Caco-2 (cell line): ENCODE data around the gene CHPF2. TPM values are rescaled to one million over a fixed set of nuclear protein-coding genes. Genes with fewer than 3 reads are reported as not detected.

ENCODE experiments used
- BruUV-seq: library from RNA; stranded (reverse); fragments of 400-500 nt; replicated peaks from 2 replicates; lab custom pipeline; 2021; lab: Mats Ljungman, UMichigan
- CTCF ChIA-PET: fragments of 300-600 bp; sonication (Branson Sonifier 250); formaldehyde crosslinking; loops from one replicate; lab custom pipeline; 2022; ENCODE audit warnings: antibody characterized with exemption; lab: Charles Lee
- POLR2A ChIA-PET: fragments of 300-600 bp; sonication (Branson Sonifier 250); formaldehyde crosslinking; loops from one replicate; lab custom pipeline; 2022; ENCODE audit warnings: antibody characterized with exemption; lab: Charles Lee
- DNase-seq, 2 experiments: peaks; one replicate each; pipeline versions ENCODE4 v3.0.0 to v3.0.0-alpha.2; 2020 to 2022
- H3K27me3 ChIP-seq: replicated peaks from 2 replicates; pipeline ENCODE4 v1.6.0; 2011; ENCODE audit warnings: low read length; ENCODE audit not compliant: control insufficient read depth, insufficient read depth
- H3K36me3 ChIP-seq: 2 replicates; pipeline ENCODE4 v1.5.1; 2011; ENCODE audit warnings: low read length; ENCODE audit not compliant: control insufficient read depth, insufficient read depth
- H3K4me1 ChIP-seq: fragments of 250-450 bp; sonication (Bioruptor Pico); 2 replicates; pipeline ENCODE4 v1.5.1; 2020; ENCODE audit warnings: mild to moderate bottlenecking
- H3K4me3 ChIP-seq: 2 replicates; pipeline ENCODE4 v1.5.1; 2011; ENCODE audit warnings: low read depth, mild to moderate bottlenecking, control low read depth, low read length
- H3K9me3 ChIP-seq: fragments of 250-450 bp; sonication (Bioruptor Pico); 2 replicates; pipeline ENCODE4 v1.5.1; 2020; ENCODE audit warnings: mild to moderate bottlenecking, moderate library complexity
- H3K27ac Mint-ChIP-seq: one replicate; pipeline ENCODE4 v1.8.0; 2022; ENCODE audit warnings: mixed read lengths; ENCODE audit not compliant: unreplicated experiment
- H3K27me3 Mint-ChIP-seq: one replicate; pipeline ENCODE4 v1.8.0; 2022; ENCODE audit warnings: mixed read lengths; ENCODE audit not compliant: insufficient read depth, unreplicated experiment
- H3K36me3 Mint-ChIP-seq: one replicate; pipeline ENCODE4 v1.8.0; 2022; ENCODE audit warnings: mild to moderate bottlenecking, mixed read lengths; ENCODE audit not compliant: insufficient read depth, unreplicated experiment
- H3K4me1 Mint-ChIP-seq: one replicate; pipeline ENCODE4 v1.8.0; 2022; ENCODE audit warnings: low read depth, mixed read lengths; ENCODE audit not compliant: unreplicated experiment
- H3K4me3 Mint-ChIP-seq: one replicate; pipeline ENCODE4 v1.8.0; 2022; ENCODE audit warnings: mild to moderate bottlenecking, moderate library complexity, mixed read lengths; ENCODE audit not compliant: unreplicated experiment
- H3K9me3 Mint-ChIP-seq: one replicate; pipeline ENCODE4 v1.8.0; 2022; ENCODE audit warnings: mixed read lengths; ENCODE audit not compliant: unreplicated experiment
- intact Hi-C: fragments of 100-400 bp; cut with micrococcal nuclease; formaldehyde crosslinking; loops from one replicate; pipeline ENCODE4 v1.10.0; 2022; ENCODE audit not compliant: unreplicated experiment
- total RNA-seq: library from RNA; stranded (reverse); gene quantifications from 2 replicates; pipeline ENCODE4 v1.2.3, GENCODE V29; 2022
- TF ChIP-seq, protein P1 (sequence below), 2 experiments: fragments of 200-600 bp in 1 of 2; IDR thresholded peaks; 1 replicate in 1 of 2; 2 replicates in 1 of 2; pipeline versions ENCODE4 v1.5.1 to v1.8.0; 2011 to 2022; ENCODE audit warnings: antibody characterized with exemption in 1 of 2, control low read depth in 1 of 2, inconsistent platforms in 1 of 2, low read depth in 1 of 2, low read length in 1 of 2, mild to moderate bottlenecking in 1 of 2, moderate library complexity in 1 of 2; ENCODE audit not compliant: insufficient read depth in 1 of 2, severe bottlenecking in 1 of 2, unreplicated experiment in 1 of 2

The CHPF2 gene
- total RNA-seq, 1 experiment from 2014 or later = 34.0 TPM

- ChIA-PET POLR2A (no interaction called here), CTCF (no interaction called here)
- H3K4me3 Mint-ChIP-seq = no peak overlapping the region
- no peaks in the 10 kb centered on the region for H3K4me1 Mint-ChIP-seq
- Histone ChIP-seq H3K9me3 (no peaks in the 10 kb centered on the region), H3K27me3 (no peaks in the 10 kb centered on the region), H3K36me3 (no peaks in the 10 kb centered on the region), H3K4me3 (no peak overlapping the region), H3K4me1 (0 out of 2 replicates have a peak, but pooled peaks cover 4% of the 10 kb centered on the region)
- no TSS peak for BruUV-seq
- TF ChIP-seq, protein P1, sequence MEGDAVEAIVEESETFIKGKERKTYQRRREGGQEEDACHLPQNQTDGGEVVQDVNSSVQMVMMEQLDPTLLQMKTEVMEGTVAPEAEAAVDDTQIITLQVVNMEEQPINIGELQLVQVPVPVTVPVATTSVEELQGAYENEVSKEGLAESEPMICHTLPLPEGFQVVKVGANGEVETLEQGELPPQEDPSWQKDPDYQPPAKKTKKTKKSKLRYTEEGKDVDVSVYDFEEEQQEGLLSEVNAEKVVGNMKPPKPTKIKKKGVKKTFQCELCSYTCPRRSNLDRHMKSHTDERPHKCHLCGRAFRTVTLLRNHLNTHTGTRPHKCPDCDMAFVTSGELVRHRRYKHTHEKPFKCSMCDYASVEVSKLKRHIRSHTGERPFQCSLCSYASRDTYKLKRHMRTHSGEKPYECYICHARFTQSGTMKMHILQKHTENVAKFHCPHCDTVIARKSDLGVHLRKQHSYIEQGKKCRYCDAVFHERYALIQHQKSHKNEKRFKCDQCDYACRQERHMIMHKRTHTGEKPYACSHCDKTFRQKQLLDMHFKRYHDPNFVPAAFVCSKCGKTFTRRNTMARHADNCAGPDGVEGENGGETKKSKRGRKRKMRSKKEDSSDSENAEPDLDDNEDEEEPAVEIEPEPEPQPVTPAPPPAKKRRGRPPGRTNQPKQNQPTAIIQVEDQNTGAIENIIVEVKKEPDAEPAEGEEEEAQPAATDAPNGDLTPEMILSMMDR (IDR thresholded peaks at IDR 0.05; ENCODE audit: insufficient read depth in 1 of 2, low read depth in 1 of 2, low read length in 1 of 2, severe bottlenecking in 1 of 2, unreplicated experiment in 1 of 2) = no peak
- peaks cover 17% of the 10 kb centered on the region for H3K27me3 Mint-ChIP-seq
- H3K9me3 Mint-ChIP-seq = peaks cover 10% of the 10 kb centered on the region
- no peak overlapping the region for H3K27ac Mint-ChIP-seq
- no peaks in the 10 kb centered on the region for H3K36me3 Mint-ChIP-seq
- intact Hi-C loops = no loop called here
- DNase-seq = no peak
Measured at GRCh38 chr7:151279868-151280267, 47.6 kb downstream of the CHPF2 start.

- H3K36me3 ChIP-seq = no peaks in the 10 kb centered on the region
- TF ChIP-seq, protein P1 (IDR thresholded peaks at IDR 0.05; ENCODE audit: insufficient read depth in 1 of 2, low read depth in 1 of 2, low read length in 1 of 2, severe bottlenecking in 1 of 2, unreplicated experiment in 1 of 2) = no peak
- H3K9me3 ChIP-seq = no peaks in the 10 kb centered on the region
- H3K4me1 ChIP-seq = 0 out of 2 replicates have a peak, but pooled peaks cover 4% of the 10 kb centered on the region
- H3K27ac Mint-ChIP-seq = no peak overlapping the region
- no peak overlapping the region for H3K4me3 ChIP-seq
- no TSS peak for BruUV-seq
- ChIA-PET POLR2A (no interaction called here), CTCF (no interaction called here)
- DNase-seq = no peak
- H3K9me3 Mint-ChIP-seq = peaks cover 10% of the 10 kb centered on the region
- H3K4me1 Mint-ChIP-seq = no peaks in the 10 kb centered on the region
- H3K4me3 Mint-ChIP-seq = no peak overlapping the region
- no peaks in the 10 kb centered on the region for H3K36me3 Mint-ChIP-seq
- intact Hi-C loops = no loop called here
- no peaks in the 10 kb centered on the region for H3K27me3 ChIP-seq
- peaks cover 20% of the 10 kb centered on the region for H3K27me3 Mint-ChIP-seq
Measured at GRCh38 chr7:151280388-151281019, 48.2 kb downstream of the CHPF2 start.

GRCh38 chr7:151281686-151282085 is 49.4 kb downstream of the CHPF2 start:
- ChIA-PET CTCF (no interaction called here), POLR2A (no interaction called here)
- TF ChIP-seq, protein P1 (IDR thresholded peaks at IDR 0.05; ENCODE audit: insufficient read depth in 1 of 2, low read depth in 1 of 2, low read length in 1 of 2, severe bottlenecking in 1 of 2, unreplicated experiment in 1 of 2) = no peak
- H3K9me3 Mint-ChIP-seq = peaks cover 10% of the 10 kb centered on the region
- Histone ChIP-seq H3K36me3 (no peaks in the 10 kb centered on the region), H3K4me3 (no peak overlapping the region), H3K9me3 (no peaks in the 10 kb centered on the region), H3K4me1 (0 out of 2 replicates have a peak, but pooled peaks cover 4% of the 10 kb centered on the region), H3K27me3 (no peaks in the 10 kb centered on the region)
- no peak overlapping the region for H3K4me3 Mint-ChIP-seq
- no peaks in the 10 kb centered on the region for H3K4me1 Mint-ChIP-seq
- H3K27me3 Mint-ChIP-seq = peaks cover 15% of the 10 kb centered on the region
- H3K36me3 Mint-ChIP-seq = no peaks in the 10 kb centered on the region
- H3K27ac Mint-ChIP-seq = no peak overlapping the region
- no peak for DNase-seq
- BruUV-seq = no TSS peak
- intact Hi-C loops = no loop called here
